Large intestine (tissue), 3 donors: Measurements from ENCODE around the gene LRRC59. TPM values are rescaled to one million over a fixed set of nuclear protein-coding genes. Genes with fewer than 3 reads are reported as not detected.

ENCODE experiments used
- DNase-seq, 2 donors: peaks; one replicate each; pipeline versions ENCODE4 v3.0.0 to v3.0.0-alpha.2; 2013
- H3K27ac ChIP-seq: one replicate; pipeline ENCODE4 v1.5.1; 2013; ENCODE audit warnings: low read length
- H3K27me3 ChIP-seq: 2 replicates; pipeline ENCODE4 v1.6.1; 2013; ENCODE audit warnings: low read length; ENCODE audit not compliant: control insufficient read depth, insufficient read depth
- H3K36me3 ChIP-seq: 2 replicates; pipeline ENCODE4 v1.6.1; 2013; ENCODE audit warnings: low read length; ENCODE audit not compliant: control insufficient read depth, insufficient read depth
- H3K4me1 ChIP-seq: one replicate; pipeline ENCODE4 v1.6.1; 2013; ENCODE audit warnings: low read length; ENCODE audit not compliant: control insufficient read depth, insufficient read depth
- H3K4me3 ChIP-seq: one replicate; pipeline ENCODE4 v1.5.1; 2013; ENCODE audit warnings: low read length
- H3K9me3 ChIP-seq: one replicate; pipeline ENCODE4 v1.6.1; 2013; ENCODE audit warnings: mild to moderate bottlenecking, low read depth, low read length, moderate library complexity; ENCODE audit not compliant: control insufficient read depth
- WGBS: methylation state at CpG from one replicate; pipeline ENCODE4 v1.1.5; 2013; ENCODE audit warnings: low lambda C conversion rate; ENCODE audit not compliant: insufficient coverage; 5-methylcytosine and 5-hydroxymethylcytosine counted together
- polyA plus RNA-seq: library from polyadenylated mRNA; unstranded; fragments of 120-200 nt; gene quantifications from one replicate; pipeline ENCODE4 v1.2.1, GENCODE V29; 2013

The LRRC59 gene
- polyA plus RNA-seq, 1 donor, result 79.8 TPM

GRCh38 chr17:50372758-50373556 is 24.4 kb downstream of the LRRC59 start, which contains the start of the genes EME1 and MRPL27:
TSS of gene EME1 (plus strand) at chr17:50373229. CDS start at chr17:50375209, 1,980 bp downstream.
TSS of gene MRPL27 (minus strand) at chr17:50373184. CDS start at chr17:50373170, 14 bp downstream.
- H3K27me3 ChIP-seq, result no peaks in the 10 kb centered on the region
- H3K4me1 ChIP-seq, result peaks cover 10% of the 10 kb centered on the region
- peaks cover 26% of the 10 kb centered on the region for H3K36me3 ChIP-seq
- DNase-seq, result peak; percentile 80 to 97
- no peaks in the 10 kb centered on the region for H3K9me3 ChIP-seq
- 3% methylated on average over 11 of the region's 42 CpGs for WGBS
- peak within 1 kb of the TSS; percentile 80 for H3K4me3 ChIP-seq
- H3K27ac ChIP-seq, result peak within 1 kb of the TSS; percentile 87

DNA sequence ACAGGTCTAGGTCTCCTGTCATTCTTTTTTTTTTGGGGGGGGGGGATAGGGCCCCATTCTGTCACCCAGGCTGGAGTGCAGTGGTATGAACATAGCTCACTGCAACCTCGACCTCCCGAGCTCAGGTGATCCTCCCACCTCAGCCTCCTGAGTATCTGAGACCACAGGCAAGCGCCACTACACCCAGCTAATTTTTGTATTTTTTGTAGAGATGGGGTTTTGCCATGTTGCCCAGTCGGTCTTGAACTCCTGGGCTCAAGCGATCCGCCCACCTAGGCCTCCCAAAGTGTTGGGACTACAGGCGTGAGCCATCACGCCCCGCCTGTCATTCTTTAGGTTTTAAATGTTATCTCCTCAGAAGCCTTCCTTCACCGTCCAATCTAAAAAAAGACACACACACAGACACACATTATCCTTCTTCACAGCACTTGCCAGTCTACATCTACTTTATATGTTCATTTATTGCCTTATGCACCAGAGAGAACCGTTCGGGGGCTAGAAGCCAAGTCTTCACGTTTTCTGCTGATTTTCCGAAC is 25.0 kb downstream of the LRRC59 start:
- 0% methylated on average over 5 of the region's 14 CpGs for WGBS
- Histone ChIP-seq H3K4me3 (peak overlapping the region; percentile 80), H3K36me3 (peaks cover 33% of the 10 kb centered on the region), H3K9me3 (no peaks in the 10 kb centered on the region), H3K27me3 (no peaks in the 10 kb centered on the region), H3K4me1 (peaks cover 10% of the 10 kb centered on the region), H3K27ac (peak overlapping the region; percentile 87)
- DNase-seq, result no peak

DNA sequence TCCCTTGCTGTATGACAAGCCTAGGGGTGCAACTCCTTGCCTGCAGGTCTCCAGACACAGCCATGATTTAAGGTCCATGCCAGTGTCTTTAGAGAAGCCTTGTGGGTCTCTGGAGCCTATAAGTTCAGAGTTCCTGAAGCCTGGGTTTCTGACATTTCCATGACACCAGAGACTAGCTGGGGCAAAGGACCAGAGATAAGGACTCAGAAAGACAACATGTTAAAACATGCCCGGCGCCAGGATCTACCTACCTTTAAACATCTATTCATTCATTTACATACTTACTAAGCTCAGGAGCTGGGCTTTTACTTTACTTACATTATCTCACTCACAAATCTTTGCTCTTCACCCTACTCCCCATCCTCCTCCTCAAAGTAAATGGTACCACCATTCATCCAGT is 25.8 kb downstream of the LRRC59 start:
- Histone ChIP-seq H3K4me3 (no peak overlapping the region), H3K4me1 (peaks cover 10% of the 10 kb centered on the region), H3K27ac (no peak overlapping the region), H3K9me3 (no peaks in the 10 kb centered on the region), H3K27me3 (no peaks in the 10 kb centered on the region), H3K36me3 (peaks cover 40% of the 10 kb centered on the region)
- DNase-seq, result no peak
- no CpG with 5 or more reads among the region's 2 CpGs for WGBS

GRCh38 chr17:50370052-50370451 is 27.3 kb downstream of the LRRC59 start:
- peaks cover 10% of the 10 kb centered on the region for H3K4me1 ChIP-seq
- no CpG with 5 or more reads among the region's 5 CpGs for WGBS
- no peak overlapping the region for H3K27ac ChIP-seq
- H3K4me3 ChIP-seq, result no peak overlapping the region
- H3K27me3 ChIP-seq, result no peaks in the 10 kb centered on the region
- H3K9me3 ChIP-seq, result no peaks in the 10 kb centered on the region
- DNase-seq, result no peak
- peaks cover 51% of the 10 kb centered on the region for H3K36me3 ChIP-seq

- H3K27ac ChIP-seq, result no peak overlapping the region
- whole genome bisulfite sequencing, result no CpG with 5 or more reads among the region's 1 CpG
- no peaks in the 10 kb centered on the region for H3K27me3 ChIP-seq
- H3K9me3 ChIP-seq, result no peaks in the 10 kb centered on the region
- H3K36me3 ChIP-seq, result peaks cover 51% of the 10 kb centered on the region
- no peak overlapping the region for H3K4me3 ChIP-seq
- no peak for DNase-seq
- H3K4me1 ChIP-seq, result peaks cover 10% of the 10 kb centered on the region
Observed at GRCh38 chr17:50367401-50367800, 29.9 kb downstream of the LRRC59 start.

GRCh38 chr17:50365649-50366393 is 31.5 kb downstream of the LRRC59 start:
- DNase-seq, result no peak
- Histone ChIP-seq H3K36me3 (peaks cover 50% of the 10 kb centered on the region), H3K4me3 (no peak overlapping the region), H3K27me3 (no peaks in the 10 kb centered on the region), H3K27ac (no peak overlapping the region), H3K4me1 (peaks cover 4% of the 10 kb centered on the region), H3K9me3 (no peaks in the 10 kb centered on the region)
- 100% methylated on average over 1 of the region's 14 CpGs for WGBS

DNA sequence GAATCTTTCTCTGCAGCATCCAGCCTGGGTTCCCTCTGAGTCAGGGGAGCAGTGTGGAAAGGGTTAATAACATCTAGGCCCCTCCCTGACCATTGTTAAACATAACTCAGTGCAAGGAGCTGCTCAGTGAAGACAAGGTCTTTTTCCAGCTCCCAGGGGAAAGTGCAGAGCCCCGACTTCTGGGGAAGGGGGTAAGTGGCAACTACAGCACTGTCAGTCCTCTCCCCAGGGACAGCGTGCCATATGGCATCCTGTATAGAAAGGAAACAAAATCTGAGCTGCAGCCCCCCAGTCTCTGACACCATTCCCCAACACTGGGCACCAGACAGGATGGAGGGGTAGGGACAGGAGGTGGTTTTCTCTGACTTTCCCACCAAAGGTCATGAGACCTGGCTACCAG is 32.2 kb downstream of the LRRC59 start:
- WGBS, result no CpG with 5 or more reads among the region's 2 CpGs
- peaks cover 4% of the 10 kb centered on the region for H3K4me1 ChIP-seq
- DNase-seq, result no peak
- H3K4me3 ChIP-seq, result no peak overlapping the region
- H3K9me3 ChIP-seq, result no peaks in the 10 kb centered on the region
- peaks cover 52% of the 10 kb centered on the region for H3K36me3 ChIP-seq
- H3K27me3 ChIP-seq, result no peaks in the 10 kb centered on the region
- no peak overlapping the region for H3K27ac ChIP-seq

GRCh38 chr17:50364715-50365114 is 32.6 kb downstream of the LRRC59 start:
- H3K36me3 ChIP-seq, result peaks cover 52% of the 10 kb centered on the region
- no peak for DNase-seq

GRCh38 chr17:50364061-50364458 is 33.3 kb downstream of the LRRC59 start:
- H3K27me3 ChIP-seq, result no peaks in the 10 kb centered on the region
- no peak for DNase-seq
- no CpG with 5 or more reads among the region's 4 CpGs for WGBS
- no peak overlapping the region for H3K27ac ChIP-seq
- H3K4me1 ChIP-seq, result peaks cover 4% of the 10 kb centered on the region
- H3K9me3 ChIP-seq, result no peaks in the 10 kb centered on the region
- peaks cover 53% of the 10 kb centered on the region for H3K36me3 ChIP-seq
- no peak overlapping the region for H3K4me3 ChIP-seq

More at GRCh38 chr17:50364715-50365114, 32.6 kb downstream of the LRRC59 start:
- Histone ChIP-seq H3K27me3 (no peaks in the 10 kb centered on the region), H3K9me3 (no peaks in the 10 kb centered on the region), H3K4me3 (no peak overlapping the region), H3K4me1 (peaks cover 4% of the 10 kb centered on the region), H3K27ac (no peak overlapping the region)
- no CpG with 5 or more reads among the region's 9 CpGs for WGBS
